ENCODE results near the gene C6orf141. TPM values are rescaled to one million over a fixed set of nuclear protein-coding genes. Genes with fewer than 3 reads are reported as not detected.

C6orf141 gene
- total RNA-seq, 2 experiments from 2014 or later, result 0.28 to 0.33 TPM

- Mint-ChIP-seq H3K4me1 (no peaks in the 10 kb centered on the region), H3K27ac (no peak overlapping the region), H3K36me3 (no peaks in the 10 kb centered on the region), H3K9me3 (no peaks in the 10 kb centered on the region), H3K27me3 (peaks cover 5% of the 10 kb centered on the region), H3K4me3 (no peak overlapping the region)
- no peak for DNase-seq
Observed at GRCh38 chr6:49526598-49526997, 23.9 kb upstream of the C6orf141 start.

GRCh38 chr6:49527320-49527719 lies 23.1 kb upstream of the C6orf141 start:
- peaks cover 12% of the 10 kb centered on the region for H3K27me3 Mint-ChIP-seq
- no peaks in the 10 kb centered on the region for H3K9me3 Mint-ChIP-seq
- no peak overlapping the region for H3K27ac Mint-ChIP-seq
- H3K4me1 Mint-ChIP-seq, result no peaks in the 10 kb centered on the region
- H3K4me3 Mint-ChIP-seq, result no peak overlapping the region
- no peaks in the 10 kb centered on the region for H3K36me3 Mint-ChIP-seq
- DNase-seq, result no peak

- Mint-ChIP-seq H3K9me3 (no peaks in the 10 kb centered on the region), H3K4me3 (no peak overlapping the region), H3K36me3 (no peaks in the 10 kb centered on the region), H3K27me3 (peaks cover 15% of the 10 kb centered on the region), H3K27ac (no peak overlapping the region), H3K4me1 (no peaks in the 10 kb centered on the region)
- DNase-seq, result no peak
Observed at GRCh38 chr6:49528571-49528970, 21.9 kb upstream of the C6orf141 start.

GRCh38 chr6:49530141-49530776 lies 20.2 kb upstream of the C6orf141 start:
- no peaks in the 10 kb centered on the region for H3K9me3 Mint-ChIP-seq
- DNase-seq, result no peak
- no peaks in the 10 kb centered on the region for H3K4me1 Mint-ChIP-seq
- H3K36me3 Mint-ChIP-seq, result no peaks in the 10 kb centered on the region
- H3K27me3 Mint-ChIP-seq, result peaks cover 15% of the 10 kb centered on the region
- no peak overlapping the region for H3K4me3 Mint-ChIP-seq
- H3K27ac Mint-ChIP-seq, result no peak overlapping the region

GRCh38 chr6:49531774-49532569 lies 18.5 kb upstream of the C6orf141 start:
- H3K9me3 Mint-ChIP-seq, result no peaks in the 10 kb centered on the region
- peaks cover 15% of the 10 kb centered on the region for H3K27me3 Mint-ChIP-seq
- no peak for DNase-seq
- H3K4me1 Mint-ChIP-seq, result no peaks in the 10 kb centered on the region
- H3K36me3 Mint-ChIP-seq, result no peaks in the 10 kb centered on the region
- H3K4me3 Mint-ChIP-seq, result no peak overlapping the region
- H3K27ac Mint-ChIP-seq, result no peak overlapping the region

GRCh38 chr6:49535795-49536194 lies 14.7 kb upstream of the C6orf141 start:
- Mint-ChIP-seq H3K4me3 (no peak overlapping the region), H3K9me3 (no peaks in the 10 kb centered on the region), H3K27me3 (peaks cover 10% of the 10 kb centered on the region), H3K36me3 (no peaks in the 10 kb centered on the region), H3K4me1 (no peaks in the 10 kb centered on the region), H3K27ac (no peak overlapping the region)
- DNase-seq, result no peak

- H3K36me3 Mint-ChIP-seq, result no peaks in the 10 kb centered on the region
- H3K4me3 Mint-ChIP-seq, result no peak overlapping the region
- H3K4me1 Mint-ChIP-seq, result no peaks in the 10 kb centered on the region
- no peaks in the 10 kb centered on the region for H3K9me3 Mint-ChIP-seq
- H3K27me3 Mint-ChIP-seq, result no peaks in the 10 kb centered on the region
- no peak overlapping the region for H3K27ac Mint-ChIP-seq
- no peak for DNase-seq
Observed at GRCh38 chr6:49539102-49539501, 11.4 kb upstream of the C6orf141 start.

- Mint-ChIP-seq H3K27ac (no peak overlapping the region), H3K36me3 (no peaks in the 10 kb centered on the region), H3K27me3 (peaks cover 3% of the 10 kb centered on the region), H3K4me3 (no peak overlapping the region), H3K4me1 (no peaks in the 10 kb centered on the region), H3K9me3 (no peaks in the 10 kb centered on the region)
- no peak for DNase-seq
Observed at GRCh38 chr6:49540614-49541013, 9.9 kb upstream of the C6orf141 start.

- Mint-ChIP-seq H3K4me1 (no peaks in the 10 kb centered on the region), H3K9me3 (no peaks in the 10 kb centered on the region)
Observed at GRCh38 chr6:49541210-49541724, 9.2 kb upstream of the C6orf141 start.

GRCh38 chr6:49541936-49542335 lies 8.5 kb upstream of the C6orf141 start:
- no peaks in the 10 kb centered on the region for H3K4me1 Mint-ChIP-seq
- peaks cover 12% of the 10 kb centered on the region for H3K27me3 Mint-ChIP-seq
- H3K4me3 Mint-ChIP-seq, result no peak overlapping the region
- H3K9me3 Mint-ChIP-seq, result no peaks in the 10 kb centered on the region
- H3K36me3 Mint-ChIP-seq, result no peaks in the 10 kb centered on the region
- no peak overlapping the region for H3K27ac Mint-ChIP-seq
- no peak for DNase-seq

More at GRCh38 chr6:49541210-49541724, 9.2 kb upstream of the C6orf141 start:
- no peaks in the 10 kb centered on the region for H3K36me3 Mint-ChIP-seq
- no peak for DNase-seq
- no peak overlapping the region for H3K27ac Mint-ChIP-seq
- no peak overlapping the region for H3K4me3 Mint-ChIP-seq
- peaks cover 5% of the 10 kb centered on the region for H3K27me3 Mint-ChIP-seq

GRCh38 chr6:49543087-49543858 lies 7.2 kb upstream of the C6orf141 start:
- Mint-ChIP-seq H3K27me3 (peaks cover 21% of the 10 kb centered on the region), H3K9me3 (no peaks in the 10 kb centered on the region), H3K36me3 (no peaks in the 10 kb centered on the region), H3K4me3 (no peak overlapping the region), H3K4me1 (no peaks in the 10 kb centered on the region), H3K27ac (no peak overlapping the region)
- no peak for DNase-seq

GRCh38 chr6:49546331-49546730 lies 4.1 kb upstream of the C6orf141 start:
- peaks cover 48% of the 10 kb centered on the region for H3K27me3 Mint-ChIP-seq
- H3K4me1 Mint-ChIP-seq, result peaks cover 5% of the 10 kb centered on the region

GRCh38 chr6:49548613-49549304 lies 1.7 kb upstream of the C6orf141 start:
- H3K27me3 Mint-ChIP-seq, result peaks cover 58% of the 10 kb centered on the region
- no peak for DNase-seq
- peaks cover 19% of the 10 kb centered on the region for H3K4me1 Mint-ChIP-seq
- no peak overlapping the region for H3K27ac Mint-ChIP-seq
- no peak overlapping the region for H3K4me3 Mint-ChIP-seq
- no peaks in the 10 kb centered on the region for H3K9me3 Mint-ChIP-seq
- no peaks in the 10 kb centered on the region for H3K36me3 Mint-ChIP-seq

More at GRCh38 chr6:49546331-49546730, 4.1 kb upstream of the C6orf141 start:
- Mint-ChIP-seq H3K36me3 (no peaks in the 10 kb centered on the region), H3K27ac (no peak overlapping the region), H3K9me3 (no peaks in the 10 kb centered on the region), H3K4me3 (no peak overlapping the region)
- DNase-seq, result no peak

- H3K27ac Mint-ChIP-seq, result no peak overlapping the region
Observed at GRCh38 chr6:49549691-49550491, 577 bp upstream of the C6orf141 start.

More at GRCh38 chr6:49549691-49550491, 577 bp upstream of the C6orf141 start:
- no peak for DNase-seq
- Mint-ChIP-seq H3K36me3 (no peaks in the 10 kb centered on the region), H3K27me3 (peaks cover 65% of the 10 kb centered on the region), H3K4me3 (peak overlapping the region; percentile 67), H3K9me3 (no peaks in the 10 kb centered on the region), H3K4me1 (peaks cover 19% of the 10 kb centered on the region)
